SK-N-SH treated with all-trans-retinoic acid at 6 μM for 48 hours (cell line): ENCODE results near the gene LRBA.

Experiments used
- ATAC-seq: fragments of 200-7000 bp; cut with Tn5 transposase; 3 replicates; pipeline ENCODE4 v1.9.1; 2020; ENCODE audit warnings: mild to moderate bottlenecking, moderate library complexity
- BACH2 ChIP-seq: fragments of 250-450 bp; sonication (Bioruptor Pico); IDR thresholded peaks from 2 replicates; pipeline ENCODE4 v1.9.0; 2021; ENCODE audit warnings: mild to moderate bottlenecking, borderline replicate concordance
- CREB5 ChIP-seq: fragments of 250-450 bp; sonication (Bioruptor Pico); IDR thresholded peaks from 2 replicates; pipeline ENCODE4 v1.5.1; 2020; ENCODE audit warnings: low read depth, mild to moderate bottlenecking, moderate library complexity
- CSDC2 ChIP-seq: fragments of 250-450 bp; sonication (Bioruptor Pico); IDR thresholded peaks from 2 replicates; pipeline ENCODE4 v1.5.0; 2020; ENCODE audit warnings: mild to moderate bottlenecking, moderate library complexity
- CSRNP3 ChIP-seq: fragments of 250-450 bp; sonication (Bioruptor Pico); IDR thresholded peaks from 2 replicates; pipeline ENCODE4 v1.5.1; 2021; ENCODE audit warnings: mild to moderate bottlenecking, moderate library complexity
- ESRRG ChIP-seq: fragments of 250-450 bp; sonication (Bioruptor Pico); IDR thresholded peaks from 2 replicates; pipeline ENCODE4 v1.6.1; 2021; ENCODE audit warnings: mild to moderate bottlenecking
- GLIS3 ChIP-seq: fragments of 250-450 bp; sonication (Bioruptor Pico); IDR thresholded peaks from 2 replicates; pipeline ENCODE4 v1.5.0; 2020; ENCODE audit warnings: mild to moderate bottlenecking, moderate library complexity
- ISL1 ChIP-seq: fragments of 250-450 bp; sonication (Bioruptor Pico); IDR thresholded peaks from 2 replicates; pipeline ENCODE4 v2.1.2; 2022; ENCODE audit warnings: mild to moderate bottlenecking, moderate library complexity
- OSR1 ChIP-seq: fragments of 250-450 bp; sonication (Bioruptor Pico); IDR thresholded peaks from 2 replicates; pipeline ENCODE4 v1.8.0; 2022; ENCODE audit warnings: moderate library complexity, mild to moderate bottlenecking, inconsistent platforms
- PATZ1 ChIP-seq: fragments of 250-450 bp; sonication (Bioruptor Pico); IDR thresholded peaks from 2 replicates; pipeline ENCODE4 v1.8.0; 2020; ENCODE audit warnings: mild to moderate bottlenecking, moderate library complexity, borderline replicate concordance
- POU6F1 ChIP-seq: fragments of 250-450 bp; sonication (Bioruptor Pico); IDR thresholded peaks from 2 replicates; pipeline ENCODE4 v1.8.0; 2021; ENCODE audit warnings: low read depth, mild to moderate bottlenecking, moderate library complexity, borderline replicate concordance
- PPARA ChIP-seq: fragments of 250-450 bp; sonication (Bioruptor Pico); IDR thresholded peaks from 2 replicates; pipeline ENCODE4 v1.5.0; 2020; ENCODE audit warnings: mild to moderate bottlenecking, borderline replicate concordance
- RARB ChIP-seq: fragments of 250-450 bp; sonication (Bioruptor Pico); IDR thresholded peaks from 2 replicates; pipeline ENCODE4 v1.8.0; 2021; ENCODE audit warnings: mild to moderate bottlenecking, moderate library complexity
- SNAI2 ChIP-seq: fragments of 250-450 bp; sonication (Bioruptor Pico); IDR thresholded peaks from 2 replicates; pipeline ENCODE4 v1.5.0; 2020; ENCODE audit warnings: mild to moderate bottlenecking, moderate library complexity
- TCF4 ChIP-seq: fragments of 250-450 bp; sonication (Bioruptor Pico); IDR thresholded peaks from 2 replicates; pipeline ENCODE4 v1.8.0; 2021; ENCODE audit warnings: mild to moderate bottlenecking, moderate library complexity, borderline replicate concordance
- TOX ChIP-seq: fragments of 250-450 bp; sonication (Bioruptor Pico); IDR thresholded peaks from 2 replicates; pipeline ENCODE4 v1.8.0; 2021; ENCODE audit warnings: mild to moderate bottlenecking, moderate library complexity, borderline replicate concordance
- TSHZ2 ChIP-seq: fragments of 250-450 bp; sonication (Bioruptor Pico); IDR thresholded peaks from 2 replicates; pipeline ENCODE4 v1.5.0; 2020; ENCODE audit warnings: mild to moderate bottlenecking, moderate library complexity
- ZC3H10 ChIP-seq: fragments of 250-450 bp; sonication (Bioruptor Pico); IDR thresholded peaks from 2 replicates; pipeline ENCODE4 v1.5.1; 2021; ENCODE audit warnings: mild to moderate bottlenecking, moderate library complexity
- ZFP3 ChIP-seq: fragments of 250-450 bp; sonication (Bioruptor Pico); IDR thresholded peaks from 2 replicates; pipeline ENCODE4 v1.5.0; 2020; ENCODE audit warnings: mild to moderate bottlenecking, moderate library complexity
- ZNF70 ChIP-seq: fragments of 450-650 bp; formaldehyde crosslinking; IDR thresholded peaks from 2 replicates; pipeline ENCODE4 v1.5.0; 2020; ENCODE audit warnings: mild to moderate bottlenecking, moderate library complexity
- ZNF8 ChIP-seq: fragments of 450-650 bp; formaldehyde crosslinking; IDR thresholded peaks from 2 replicates; pipeline ENCODE4 v1.5.0; 2020; ENCODE audit warnings: mild to moderate bottlenecking, moderate library complexity

The LRBA gene

GRCh38 chr4:151021637-151022334 is 6.7 kb upstream of the LRBA start:
- TF ChIP-seq POU6F1 (no peak), GLIS3 (CRISPR knock-in tag) (no peak), BACH2 (CRISPR knock-in tag) (no peak), OSR1 (CRISPR knock-in tag) (no peak), TOX (CRISPR knock-in tag) (no peak), ISL1 (CRISPR knock-in tag) (no peak), PATZ1 (CRISPR knock-in tag) (no peak), RARB (no peak), TCF4 (CRISPR knock-in tag) (no peak), ZNF70 (no peak), PPARA (CRISPR knock-in tag) (no peak), CSDC2 (CRISPR knock-in tag) (no peak)
- TF ChIP-seq, all 23 proteins: peak for 0
- ATAC-seq: no peak

GRCh38 chr4:151015459-151016347 is 619 bp upstream of the LRBA start:
- ATAC-seq: peak; percentile 87
- TF ChIP-seq PPARA (CRISPR knock-in tag): no peak
- no peak for TF ChIP-seq RARB
- TF ChIP-seq OSR1 (CRISPR knock-in tag): no peak
- no peak for TF ChIP-seq ZFP3 (CRISPR knock-in tag)
- TF ChIP-seq BACH2 (CRISPR knock-in tag): no peak
- TF ChIP-seq TOX (CRISPR knock-in tag): no peak
- TF ChIP-seq ISL1 (CRISPR knock-in tag): no peak
- TF ChIP-seq GLIS3 (CRISPR knock-in tag): no peak
- TF ChIP-seq SNAI2 (CRISPR knock-in tag): no peak
- TF ChIP-seq ZC3H10 (CRISPR knock-in tag): no peak
- no peak for TF ChIP-seq POU6F1
- no peak for TF ChIP-seq TSHZ2 (CRISPR knock-in tag)
- no peak for TF ChIP-seq ZNF8 (CRISPR knock-in tag)
- TF ChIP-seq ESRRG (CRISPR knock-in tag): no peak
- no peak for TF ChIP-seq CSRNP3 (CRISPR knock-in tag)
- no peak for TF ChIP-seq TCF4 (CRISPR knock-in tag)
- no peak for TF ChIP-seq PATZ1 (CRISPR knock-in tag)
- no peak for TF ChIP-seq CREB5 (CRISPR knock-in tag)
